CD14-positive monocyte (primary cell): ENCODE results near the gene GRM4. TPM values are rescaled to one million over a fixed set of nuclear protein-coding genes. Genes with fewer than 3 reads are reported as not detected.

Source experiments
- DNase-seq, 3 donors: peaks; one replicate each; pipeline ENCODE4 v3.0.0-alpha.2; 2011 to 2022
- H2AFZ ChIP-seq: 2 replicates; pipeline ENCODE4 v1.6.0; 2012; ENCODE audit warnings: mild to moderate bottlenecking, low read depth, low read length, inconsistent platforms; ENCODE audit not compliant: insufficient read depth, poor library complexity, severe bottlenecking
- H3K27ac ChIP-seq, 2 donors: 1 replicate in 1 of 2; 2 replicates in 1 of 2; pipeline ENCODE4 v1.5.1; 2012 to 2013; ENCODE audit warnings: low read length in 2 of 2, control low read depth in 1 of 2, inconsistent platforms in 1 of 2, low read depth in 1 of 2, mild to moderate bottlenecking in 1 of 2
- H3K27me3 ChIP-seq, 2 donors: one replicate each; pipeline versions ENCODE4 v1.6.0 to v1.6.1; 2011 to 2013; ENCODE audit warnings: low read length in 2 of 2; ENCODE audit not compliant: control insufficient read depth in 2 of 2, insufficient read depth in 2 of 2
- H3K36me3 ChIP-seq, 2 donors: replicated peaks in 1 of 2; 1 replicate in 1 of 2; 2 replicates in 1 of 2; pipeline versions ENCODE4 v1.5.1 to v1.6.1; 2012 to 2013; ENCODE audit warnings: low read length in 2 of 2, control low read depth in 1 of 2, inconsistent platforms in 1 of 2, mild to moderate bottlenecking in 1 of 2; ENCODE audit not compliant: insufficient read depth in 2 of 2, control insufficient read depth in 1 of 2
- H3K4me1 ChIP-seq, 2 donors: 1 replicate in 1 of 2; 2 replicates in 1 of 2; pipeline versions ENCODE4 v1.5.1 to v1.6.1; 2012 to 2013; ENCODE audit warnings: low read length in 2 of 2, control low read depth in 1 of 2, inconsistent platforms in 1 of 2, mild to moderate bottlenecking in 1 of 2, moderate library complexity in 1 of 2; ENCODE audit not compliant: insufficient read depth in 2 of 2, control insufficient read depth in 1 of 2
- H3K4me2 ChIP-seq: replicated peaks from 2 replicates; pipeline ENCODE3; 2012; ENCODE audit warnings: low read length, moderate library complexity, mild to moderate bottlenecking; ENCODE audit not compliant: poor library complexity, severe bottlenecking; ENCODE audit errors: extremely low read depth
- H3K4me3 ChIP-seq, 3 experiments: fragments of 200-600 bp in 1 of 3; sonication (generic) in 1 of 3; replicated peaks in 1 of 3; 1 replicate in 2 of 3; 2 replicates in 1 of 3; pipeline ENCODE4 v1.5.1; 2011 to 2013; ENCODE audit warnings: low read length in 3 of 3, mild to moderate bottlenecking in 3 of 3, control low read depth in 2 of 3, low read depth in 2 of 3, inconsistent platforms in 1 of 3, moderate library complexity in 1 of 3
- H3K79me2 ChIP-seq: 2 replicates; pipeline ENCODE4 v1.6.0; 2012; ENCODE audit warnings: mild to moderate bottlenecking, control low read depth, inconsistent platforms, low read length, moderate library complexity; ENCODE audit not compliant: insufficient read depth
- H3K9ac ChIP-seq: 2 replicates; pipeline ENCODE4 v1.6.0; 2017; ENCODE audit warnings: low read length, mild to moderate bottlenecking; ENCODE audit not compliant: insufficient read depth, poor library complexity, severe bottlenecking
- H3K9me3 ChIP-seq, 2 donors: replicated peaks in 1 of 2; 1 replicate in 1 of 2; 2 replicates in 1 of 2; pipeline versions ENCODE4 v1.5.1 to v1.6.1; 2012 to 2013; ENCODE audit warnings: low read length in 2 of 2, control low read depth in 1 of 2; ENCODE audit not compliant: control insufficient read depth in 1 of 2, insufficient read depth in 1 of 2
- H4K20me1 ChIP-seq: 2 replicates; pipeline ENCODE4 v1.6.0; 2012; ENCODE audit warnings: mild to moderate bottlenecking, low read length, control low read depth, moderate library complexity; ENCODE audit not compliant: insufficient read depth
- H3K27ac Mint-ChIP-seq, 7 donors: one replicate each; pipeline ENCODE4 v1.8.0; 2020; ENCODE audit warnings: mild to moderate bottlenecking in 7 of 7, mixed read lengths in 7 of 7, moderate library complexity in 6 of 7, inconsistent platforms in 2 of 7
- H3K27me3 Mint-ChIP-seq, 3 donors: one replicate each; pipeline ENCODE4 v1.8.0; 2021 to 2022; ENCODE audit warnings: low read depth in 3 of 3, mild to moderate bottlenecking in 3 of 3, mixed read lengths in 3 of 3, moderate library complexity in 3 of 3, inconsistent platforms in 1 of 3
- H3K36me3 Mint-ChIP-seq, 2 donors: one replicate each; pipeline ENCODE4 v1.8.0; 2020; ENCODE audit warnings: mixed read lengths in 2 of 2, inconsistent platforms in 1 of 2, mild to moderate bottlenecking in 1 of 2
- H3K4me1 Mint-ChIP-seq: one replicate; pipeline ENCODE4 v1.8.0; 2020; ENCODE audit warnings: mild to moderate bottlenecking, mixed read lengths
- H3K4me3 Mint-ChIP-seq, 2 donors: one replicate each; pipeline ENCODE4 v1.8.0; 2020; ENCODE audit warnings: mild to moderate bottlenecking in 2 of 2, mixed read lengths in 2 of 2, moderate library complexity in 1 of 2
- H3K9me3 Mint-ChIP-seq, 7 donors: one replicate each; pipeline ENCODE4 v1.8.0; 2020 to 2022; ENCODE audit warnings: mixed read lengths in 7 of 7, mild to moderate bottlenecking in 6 of 7, moderate library complexity in 6 of 7, inconsistent platforms in 2 of 7
- WGBS: methylation state at CpG from one replicate; pipeline ENCODE4 v1.1.5; 2013; ENCODE audit warnings: missing lambda C conversion rate; ENCODE audit not compliant: insufficient coverage; 5-methylcytosine and 5-hydroxymethylcytosine counted together
- intact Hi-C, 2 donors: fragments of 100-400 bp; cut with micrococcal nuclease; formaldehyde crosslinking; loops; one replicate each; pipeline versions ENCODE4 v1.15.0 to v1.15.1; 2023
- polyA plus RNA-seq, 3 donors: library from polyadenylated mRNA; depleted of rRNA in 1 of 3; unstranded in 2 of 3; stranded (reverse) in 1 of 3; fragments of 300-500 nt in 2 of 3; fragments of >200 nt in 1 of 3; fragmentation: Illumina TruSeq in 2 of 3; gene quantifications; 1 replicate in 2 of 3; 2 replicates in 1 of 3; pipeline ENCODE4 v1.2.3, GENCODE V29; 2012 to 2021
- TF ChIP-seq, protein P1 (sequence below): fragments of 200-600 bp; IDR thresholded peaks from one replicate; pipeline ENCODE4 v1.8.0; 2022; ENCODE audit warnings: antibody characterized with exemption, mild to moderate bottlenecking

Gene GRM4
- polyA plus RNA-seq, 3 donors: not detected

DNA sequence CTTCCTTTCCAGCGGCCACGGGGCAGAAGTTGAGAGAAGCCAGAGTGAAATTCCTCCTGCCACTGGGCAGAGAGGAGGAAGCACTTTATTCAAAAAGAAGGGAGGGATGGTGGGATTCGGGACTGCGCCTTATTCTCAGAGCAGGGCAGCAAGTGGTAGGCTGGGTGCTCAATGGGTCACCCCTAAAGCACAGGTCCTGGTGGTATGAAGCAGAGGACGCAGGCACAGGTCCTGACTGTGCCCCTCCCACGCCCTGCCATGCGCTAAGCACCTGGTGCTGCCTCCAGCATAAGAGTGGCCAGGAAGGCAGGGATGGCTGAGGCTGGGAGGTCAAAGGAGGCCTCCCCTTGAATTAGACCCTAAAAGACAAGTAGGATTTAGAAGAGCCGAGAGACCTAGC is 4.9 kb upstream of the GRM4 start:
- Mint-ChIP-seq H3K36me3 (peaks cover 0 to 3% of the 10 kb centered on the region in 2 donors), H3K27me3 (peaks cover 55 to 95% (median 79%) of the 10 kb centered on the region in 3 donors), H3K4me1 (peaks cover 6% of the 10 kb centered on the region), H3K9me3 (peaks cover 0 to 6% (median 1%) of the 10 kb centered on the region in 7 donors), H3K4me3 (peak overlapping the region in 1 of 2 donors; percentile 65), H3K27ac (no peak overlapping the region)
- intact Hi-C loops: loop anchor here (5.0 to 10.0 kb wide), 2 partner anchors 93 to 376 kb away; no protein-coding TSS in a partner anchor
- no peak overlapping the region for H3K27ac ChIP-seq
- no peak overlapping the region for H3K9ac ChIP-seq
- no peak overlapping the region for H3K4me2 ChIP-seq
- H3K79me2 ChIP-seq: no peaks in the 10 kb centered on the region
- H3K4me1 ChIP-seq: peaks cover 0 to 9% of the 10 kb centered on the region in 2 donors
- WGBS: 54% methylated on average over 6 of the region's 8 CpGs
- H3K4me3 ChIP-seq: no peak overlapping the region
- H3K36me3 ChIP-seq: no peaks in the 10 kb centered on the region
- TF ChIP-seq, protein P1, sequence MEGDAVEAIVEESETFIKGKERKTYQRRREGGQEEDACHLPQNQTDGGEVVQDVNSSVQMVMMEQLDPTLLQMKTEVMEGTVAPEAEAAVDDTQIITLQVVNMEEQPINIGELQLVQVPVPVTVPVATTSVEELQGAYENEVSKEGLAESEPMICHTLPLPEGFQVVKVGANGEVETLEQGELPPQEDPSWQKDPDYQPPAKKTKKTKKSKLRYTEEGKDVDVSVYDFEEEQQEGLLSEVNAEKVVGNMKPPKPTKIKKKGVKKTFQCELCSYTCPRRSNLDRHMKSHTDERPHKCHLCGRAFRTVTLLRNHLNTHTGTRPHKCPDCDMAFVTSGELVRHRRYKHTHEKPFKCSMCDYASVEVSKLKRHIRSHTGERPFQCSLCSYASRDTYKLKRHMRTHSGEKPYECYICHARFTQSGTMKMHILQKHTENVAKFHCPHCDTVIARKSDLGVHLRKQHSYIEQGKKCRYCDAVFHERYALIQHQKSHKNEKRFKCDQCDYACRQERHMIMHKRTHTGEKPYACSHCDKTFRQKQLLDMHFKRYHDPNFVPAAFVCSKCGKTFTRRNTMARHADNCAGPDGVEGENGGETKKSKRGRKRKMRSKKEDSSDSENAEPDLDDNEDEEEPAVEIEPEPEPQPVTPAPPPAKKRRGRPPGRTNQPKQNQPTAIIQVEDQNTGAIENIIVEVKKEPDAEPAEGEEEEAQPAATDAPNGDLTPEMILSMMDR: no peak
- H3K9me3 ChIP-seq: no peaks in the 10 kb centered on the region
- no peak for DNase-seq
- no peak overlapping the region for H2AFZ ChIP-seq
- H3K27me3 ChIP-seq: peaks cover 6 to 82% of the 10 kb centered on the region in 2 donors
- no peaks in the 10 kb centered on the region for H4K20me1 ChIP-seq

DNA sequence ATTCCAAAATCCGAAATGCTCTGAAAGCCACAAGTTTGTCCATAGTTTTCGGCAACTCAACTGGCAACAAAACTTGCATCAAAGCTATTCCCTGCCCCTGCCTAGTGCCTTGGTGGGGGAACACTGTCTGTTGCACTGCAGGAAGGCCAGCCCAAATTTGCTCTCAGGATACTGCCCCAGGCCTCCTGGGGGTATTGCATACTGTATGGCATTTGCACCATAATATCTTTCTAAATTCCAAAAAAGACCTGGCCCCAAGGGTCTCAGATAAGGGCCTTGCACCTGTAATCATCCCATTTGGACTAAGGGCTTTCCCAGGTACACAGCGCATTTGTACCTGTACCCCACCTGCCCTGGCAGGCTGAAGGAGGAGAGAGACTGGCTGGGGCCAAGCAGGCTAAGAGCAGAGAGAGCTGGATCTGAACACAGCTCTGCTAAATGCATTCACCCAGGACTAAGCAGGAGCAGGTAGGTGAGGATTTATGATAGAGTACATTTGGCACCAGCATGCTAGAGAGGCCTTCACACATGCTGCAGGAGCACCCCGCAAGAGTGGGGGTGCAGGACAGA is 4.0 kb upstream of the GRM4 start:
- Histone ChIP-seq H4K20me1 (no peaks in the 10 kb centered on the region), H3K9me3 (no peaks in the 10 kb centered on the region), H3K79me2 (no peaks in the 10 kb centered on the region), H3K27me3 (peaks cover 9 to 78% of the 10 kb centered on the region in 2 donors), H3K36me3 (no peaks in the 10 kb centered on the region), H3K4me3 (no peak overlapping the region), H3K4me2 (no peak overlapping the region), H3K27ac (no peak overlapping the region), H3K4me1 (peaks cover 0 to 7% of the 10 kb centered on the region in 2 donors), H3K9ac (no peak overlapping the region), H2AFZ (no peak overlapping the region)
- 79% methylated on average over 4 of the region's 4 CpGs for WGBS
- H3K4me3 Mint-ChIP-seq: peak overlapping the region in 1 of 2 donors; percentile 48
- intact Hi-C loops: loop anchor here (5.0 to 10.0 kb wide), 2 partner anchors 93 to 375 kb away; no protein-coding TSS in a partner anchor
- H3K36me3 Mint-ChIP-seq: peaks cover 0 to 3% of the 10 kb centered on the region in 2 donors
- peaks cover 0 to 6% (median 2%) of the 10 kb centered on the region in 7 donors for H3K9me3 Mint-ChIP-seq
- TF ChIP-seq, protein P1: no peak
- H3K27ac Mint-ChIP-seq: no peak overlapping the region
- peaks cover 6% of the 10 kb centered on the region for H3K4me1 Mint-ChIP-seq
- H3K27me3 Mint-ChIP-seq: peaks cover 59 to 93% (median 75%) of the 10 kb centered on the region in 3 donors
- no peak for DNase-seq
